NCI-H82 (cell line): ENCODE measurements around the gene MIB2.

Experiments used
- DNase-seq: peaks from one replicate; lab custom pipeline; 2025; lab: John Stamatoyannopoulos, UW

MIB2 gene

DNA sequence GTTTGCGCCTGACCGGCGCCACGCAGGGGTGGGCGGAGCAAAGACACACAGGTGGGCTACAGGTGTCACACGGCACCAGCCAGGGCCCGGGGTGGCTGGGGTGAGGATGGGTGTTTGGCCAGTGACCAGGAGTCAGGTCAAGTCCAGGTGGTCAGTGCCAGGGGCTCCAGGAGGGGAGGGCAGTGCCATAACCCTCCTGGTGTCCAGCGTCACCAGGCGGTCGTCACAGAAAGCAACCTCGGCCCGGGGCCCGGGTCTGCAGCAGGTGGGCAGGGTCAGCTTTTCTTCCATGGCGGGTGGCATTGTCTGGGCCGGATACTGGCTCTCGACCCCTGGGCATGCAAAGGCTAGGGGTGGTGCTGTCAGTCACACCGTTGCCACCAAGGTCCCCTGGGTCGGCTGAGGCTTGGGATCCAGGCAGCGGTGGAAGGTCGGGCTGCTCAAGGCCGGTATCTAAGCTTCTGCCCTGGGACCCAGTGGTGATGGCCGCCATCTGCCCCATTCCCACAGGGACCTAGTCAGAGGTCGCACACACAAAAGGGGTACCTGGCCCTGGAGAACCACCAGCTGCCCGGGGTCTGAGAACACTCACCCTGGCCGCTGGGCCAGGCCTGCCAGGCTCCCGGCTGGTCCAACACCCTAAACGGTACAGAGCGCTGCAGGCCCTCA is 17.1 kb upstream of the MIB2 start:
- DNase-seq = no peak

DNA sequence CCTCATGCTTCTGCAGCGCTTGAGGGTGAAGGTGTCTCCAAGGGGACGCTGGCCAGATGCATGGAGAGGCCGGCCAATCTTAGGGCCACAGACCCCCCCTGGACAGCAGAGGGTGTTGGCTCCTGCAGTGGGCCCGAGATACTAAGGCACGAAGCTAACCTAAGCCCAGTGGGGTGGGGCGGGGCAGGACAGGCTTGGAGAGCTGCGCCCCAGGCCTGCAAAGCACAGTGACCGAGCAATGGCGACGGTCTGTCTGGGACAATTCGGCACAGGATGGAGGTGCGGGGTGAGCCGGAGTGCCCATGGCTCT is 16.6 kb upstream of the MIB2 start:
- DNase-seq = no peak

DNA sequence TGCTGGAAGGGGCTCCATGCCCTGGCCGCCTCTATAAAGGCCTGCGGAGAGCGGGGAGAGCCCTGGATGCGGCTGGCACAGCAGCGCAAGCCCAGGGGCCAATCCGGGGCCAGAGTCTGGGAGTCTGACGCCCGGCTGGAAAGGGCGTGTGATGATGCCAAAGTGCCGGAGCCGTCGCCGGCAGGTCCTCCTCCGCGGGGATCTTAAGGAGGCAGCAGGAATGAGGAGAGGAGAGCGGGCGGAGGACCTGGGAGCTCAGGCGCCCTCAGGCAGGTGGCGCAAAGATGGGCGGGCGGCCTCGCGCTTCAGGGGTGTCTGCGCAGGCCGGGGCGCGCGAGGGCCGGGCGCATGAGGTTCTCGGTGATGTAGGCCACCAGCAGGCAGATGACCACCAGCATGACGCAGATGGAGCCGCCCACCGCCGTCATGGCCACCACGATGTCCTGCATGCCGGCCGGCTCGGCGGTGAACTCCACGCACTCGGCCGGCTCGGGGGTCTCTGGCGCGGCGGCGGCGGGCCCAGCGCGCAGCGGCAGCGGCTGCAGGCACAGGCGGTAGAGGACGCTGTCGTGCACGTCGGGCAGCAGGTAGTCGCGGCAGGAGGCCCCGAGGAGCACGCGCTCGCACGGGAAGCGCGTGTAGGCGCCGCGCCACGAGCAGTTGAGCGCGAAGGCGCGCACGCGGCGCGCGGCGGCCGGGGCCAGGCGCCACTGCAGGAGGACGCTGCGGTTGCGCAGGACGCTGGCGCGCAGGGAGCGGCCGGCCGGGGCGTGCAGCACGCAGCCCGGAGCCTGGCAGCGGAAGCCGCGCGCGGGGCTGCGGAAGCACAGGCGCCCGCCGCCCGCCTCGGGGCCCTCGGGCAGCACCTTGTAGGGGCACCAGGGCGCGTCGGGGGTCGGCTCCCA is 16.0 kb upstream of the MIB2 start:
- DNase-seq = peak; percentile 61

DNA sequence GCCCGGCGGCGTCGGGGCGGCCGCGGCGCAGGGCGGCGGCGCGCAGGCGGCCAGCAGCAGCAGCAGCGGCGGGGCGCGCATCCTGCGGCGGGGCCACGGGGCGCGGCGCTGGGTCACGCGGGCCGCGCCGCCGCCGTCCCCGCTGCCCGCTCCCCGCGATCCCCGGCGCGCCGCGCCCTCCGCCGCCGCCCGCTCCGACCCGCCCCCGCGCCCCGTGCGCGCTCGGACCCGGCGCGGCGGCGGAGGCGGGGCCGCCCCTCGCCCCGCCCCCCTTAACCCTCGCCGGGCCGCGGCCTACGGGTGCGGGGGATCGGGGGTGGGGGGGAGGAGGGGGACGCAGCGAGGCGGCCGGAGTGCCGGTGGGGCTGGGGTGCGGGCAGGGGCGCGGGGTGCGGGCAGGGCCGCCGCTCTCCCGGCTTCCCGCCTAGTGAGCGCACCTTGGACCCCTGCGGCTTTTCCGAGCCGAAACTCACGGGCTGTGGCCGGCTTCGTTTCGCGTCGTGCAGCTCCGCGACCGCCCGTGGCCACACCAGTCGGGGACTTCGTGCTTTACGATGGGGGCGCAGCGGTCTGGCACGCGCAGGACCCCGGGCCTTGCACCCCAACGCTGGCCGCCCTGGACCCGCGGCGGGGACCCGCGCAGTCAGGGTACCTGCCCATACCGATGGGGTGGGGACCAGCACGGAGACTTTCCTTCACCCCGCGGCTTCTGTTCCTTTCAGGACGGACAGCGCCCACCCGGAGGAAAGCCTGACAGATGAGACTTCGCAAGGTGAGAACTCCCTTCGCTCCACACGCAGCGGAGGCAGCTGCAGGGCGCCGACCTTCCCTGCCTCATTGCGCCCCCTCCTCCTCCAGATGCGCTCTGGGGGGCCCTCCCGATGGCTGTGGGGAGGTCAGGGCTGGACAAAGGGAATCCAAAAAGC is 15.1 kb upstream of the MIB2 start, which contains the start of gene FNDC10:
TSS of gene FNDC10 (minus strand) at position 201 of the 926 bp plus-strand sequence. CDS start at position 81, 120 bp downstream.
- peak; percentile 49 for DNase-seq

DNA sequence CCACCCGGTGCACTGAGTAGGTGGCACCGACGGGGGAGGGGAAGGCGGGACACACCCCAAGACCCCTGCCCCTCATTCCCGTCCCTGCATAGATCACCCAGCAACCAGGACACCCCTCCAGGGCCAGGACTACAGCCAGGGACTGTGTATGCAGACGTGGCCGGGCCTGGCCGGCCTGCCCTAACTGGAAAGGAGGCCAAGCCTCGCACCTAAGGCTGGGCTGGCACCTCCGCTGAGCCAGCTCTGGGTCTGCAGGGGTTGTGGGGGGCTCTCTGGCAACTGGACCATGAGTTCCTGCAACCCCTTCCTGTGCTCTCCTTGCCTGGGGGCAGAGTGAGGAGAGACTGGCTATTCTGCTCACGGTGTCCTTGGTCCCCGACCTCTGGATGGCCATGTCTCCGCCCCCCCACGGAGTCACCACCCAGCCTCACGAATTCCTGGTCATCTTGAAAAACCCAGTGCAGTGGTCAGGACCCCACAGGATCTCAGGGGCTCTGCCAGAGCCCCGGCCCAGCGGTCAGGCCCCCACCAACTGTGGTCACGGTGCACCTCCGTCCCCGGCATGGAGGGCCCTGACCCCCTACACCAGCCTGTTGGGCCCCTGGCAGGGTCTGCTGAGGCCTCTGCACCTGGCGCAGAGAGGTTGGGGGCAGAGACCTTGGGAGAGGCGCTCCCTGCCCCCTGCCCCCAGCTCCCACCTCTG is 14.3 kb upstream of the MIB2 start:
- DNase-seq = no peak

DNA sequence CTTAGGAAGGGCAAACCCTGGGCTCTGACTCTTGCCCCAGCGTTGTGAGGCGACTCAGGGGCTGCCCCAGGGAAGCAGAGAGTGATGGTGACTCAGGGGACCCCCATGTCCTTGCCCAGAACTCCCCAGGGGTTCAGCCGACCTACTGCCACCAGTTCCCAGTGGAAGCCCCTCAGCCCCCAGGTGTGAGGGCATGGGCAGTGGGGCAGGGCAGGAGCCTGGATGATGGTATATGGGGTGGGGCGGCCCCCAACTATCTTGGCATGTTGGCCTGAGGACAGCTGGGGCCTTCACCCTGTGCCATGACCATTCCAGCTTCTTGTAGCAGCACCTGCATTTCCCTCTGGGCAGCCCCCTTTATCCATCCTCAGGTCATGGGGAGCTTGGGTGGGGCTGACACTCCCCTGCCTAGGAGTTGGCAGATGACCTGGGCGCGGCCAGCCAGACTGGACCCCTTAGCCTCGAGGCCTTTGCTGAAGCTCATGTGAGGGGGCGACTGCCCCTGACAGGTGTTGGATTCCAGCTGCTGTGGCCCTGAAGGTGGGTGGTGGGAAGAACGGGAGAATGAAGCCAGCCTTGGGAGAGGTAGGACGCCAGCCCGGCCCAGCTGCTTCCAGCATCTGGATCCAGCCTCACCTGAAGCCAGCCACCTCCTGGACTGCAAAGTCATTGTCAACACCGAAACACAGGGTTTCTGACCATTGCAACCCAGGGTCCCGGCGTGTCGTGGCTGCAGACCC is 13.6 kb upstream of the MIB2 start:
- no peak for DNase-seq

DNA sequence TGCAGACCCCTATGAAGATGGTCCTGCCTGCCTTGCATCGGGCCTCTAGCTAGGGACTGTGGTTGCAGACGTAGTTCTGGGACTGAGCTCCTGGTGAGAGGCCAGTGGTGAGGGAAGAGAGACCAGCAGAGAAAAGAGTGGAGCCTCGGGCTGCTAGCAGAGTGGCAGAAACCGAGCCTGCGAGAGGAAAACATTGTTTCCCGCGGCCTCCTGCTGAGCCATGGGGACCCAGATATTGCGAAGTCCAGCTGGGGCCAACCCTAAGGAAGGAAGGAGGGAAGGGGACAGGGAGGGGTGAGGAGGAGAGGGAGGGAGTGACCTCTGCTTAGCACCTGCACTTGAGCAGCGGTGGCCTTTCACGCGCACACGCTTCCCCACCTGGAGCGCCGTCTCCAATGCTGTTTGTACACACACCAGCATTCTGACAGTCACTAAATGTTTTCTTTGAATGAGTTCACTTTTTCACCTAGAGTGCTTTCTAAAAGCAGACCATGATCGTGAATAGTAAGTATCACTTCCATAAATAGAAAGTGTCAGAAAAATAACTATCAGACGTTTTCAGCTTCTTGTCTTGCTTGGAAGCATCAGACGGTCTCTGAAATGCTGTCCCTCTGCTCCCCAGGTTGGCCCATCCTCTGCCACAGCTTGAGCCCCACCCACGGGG is 12.9 kb upstream of the MIB2 start:
- no peak for DNase-seq

DNA sequence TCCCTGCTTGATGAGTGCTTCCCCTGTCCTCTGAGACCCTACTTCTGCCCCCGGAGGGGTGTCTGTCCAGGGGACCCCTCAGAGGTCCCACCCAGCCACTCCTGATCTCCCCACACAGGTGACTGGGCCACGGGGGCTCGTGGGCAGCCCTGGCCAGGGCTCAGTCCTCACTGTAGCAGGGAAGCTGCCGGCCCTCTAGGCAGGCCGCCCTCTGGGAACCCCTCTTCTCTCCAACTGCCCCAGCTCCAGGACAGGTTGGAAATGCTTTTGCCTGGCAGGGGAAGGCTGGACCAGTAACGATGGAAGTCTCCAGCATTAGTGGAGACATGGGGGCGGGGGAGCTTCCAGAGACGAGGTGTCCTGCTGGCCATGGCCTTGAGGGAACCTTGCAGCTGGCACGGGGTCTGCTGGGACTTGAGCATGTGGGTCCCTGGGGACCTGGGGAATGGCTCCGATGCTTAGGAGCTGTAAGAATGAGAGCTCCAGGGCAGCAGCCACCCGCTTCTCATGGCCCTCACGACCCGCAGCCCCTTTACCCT is 12.3 kb upstream of the MIB2 start:
- peak; percentile 85 for DNase-seq

DNA sequence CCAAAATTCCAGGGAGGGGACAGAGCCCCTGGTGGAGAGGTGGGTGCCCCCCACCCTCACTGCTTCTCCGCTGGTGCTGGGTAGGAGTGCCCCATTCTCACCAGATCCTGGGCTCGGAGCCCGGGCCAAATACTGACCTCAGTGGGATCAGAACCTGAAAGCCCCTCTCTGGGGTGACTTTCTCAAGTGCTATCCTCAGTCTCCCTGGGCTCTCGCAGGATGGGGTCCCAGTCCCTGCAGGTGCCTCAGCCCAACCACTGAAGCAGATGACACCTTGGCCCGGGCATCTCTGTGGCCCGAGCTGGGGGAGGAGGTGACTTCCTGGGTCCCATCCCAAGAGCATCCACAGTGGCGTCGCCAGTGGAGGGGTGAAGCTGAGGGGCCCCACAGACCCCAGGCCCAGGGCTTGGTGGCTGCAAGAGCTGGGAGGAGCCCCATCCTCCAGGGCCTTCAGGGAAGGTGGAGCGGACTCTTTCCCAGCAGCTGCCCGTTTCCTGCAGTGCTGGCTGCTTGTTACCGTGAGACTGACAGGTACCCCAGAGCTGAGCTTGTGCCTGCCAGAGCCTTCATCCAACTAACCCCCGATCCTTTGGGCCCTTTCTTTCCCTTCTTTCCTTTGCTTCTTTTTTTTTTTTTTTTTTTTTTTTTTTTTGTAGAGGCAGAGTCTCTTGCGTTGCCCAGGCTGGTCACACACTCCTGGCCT is 11.5 kb upstream of the MIB2 start:
- DNase-seq = no peak

DNA sequence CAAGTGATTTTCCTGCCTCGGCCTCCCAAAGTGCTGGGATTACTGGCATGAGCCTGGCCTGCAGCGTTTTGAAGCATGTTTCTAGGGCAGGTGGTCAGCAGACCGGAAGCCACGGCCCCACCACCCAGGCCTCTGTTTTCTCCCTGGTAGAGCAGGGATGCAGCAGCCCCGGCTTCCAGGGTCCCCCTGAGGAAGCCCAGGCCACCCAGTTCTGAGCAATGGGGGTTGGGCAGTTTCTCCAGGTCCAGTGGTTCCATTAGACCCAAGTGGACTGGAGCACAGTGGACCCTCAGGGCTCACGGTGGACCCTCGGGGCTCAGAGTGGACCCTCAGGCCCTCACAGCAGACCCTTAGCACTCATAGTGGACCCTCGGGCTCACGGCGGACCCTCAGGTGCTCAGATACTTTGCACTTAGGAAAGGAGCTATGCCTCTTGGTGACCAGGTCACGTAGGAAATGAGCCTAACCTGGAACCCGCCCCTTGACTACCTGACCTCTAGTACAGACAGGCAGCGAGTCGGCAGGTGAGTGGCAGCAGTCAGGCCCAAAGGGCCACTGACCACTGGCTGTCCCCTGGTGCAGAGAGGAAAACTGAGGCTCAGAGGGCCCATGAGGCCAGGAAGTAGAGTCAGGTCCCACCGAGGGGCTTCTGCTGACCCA is 10.8 kb upstream of the MIB2 start:
- no peak for DNase-seq

DNA sequence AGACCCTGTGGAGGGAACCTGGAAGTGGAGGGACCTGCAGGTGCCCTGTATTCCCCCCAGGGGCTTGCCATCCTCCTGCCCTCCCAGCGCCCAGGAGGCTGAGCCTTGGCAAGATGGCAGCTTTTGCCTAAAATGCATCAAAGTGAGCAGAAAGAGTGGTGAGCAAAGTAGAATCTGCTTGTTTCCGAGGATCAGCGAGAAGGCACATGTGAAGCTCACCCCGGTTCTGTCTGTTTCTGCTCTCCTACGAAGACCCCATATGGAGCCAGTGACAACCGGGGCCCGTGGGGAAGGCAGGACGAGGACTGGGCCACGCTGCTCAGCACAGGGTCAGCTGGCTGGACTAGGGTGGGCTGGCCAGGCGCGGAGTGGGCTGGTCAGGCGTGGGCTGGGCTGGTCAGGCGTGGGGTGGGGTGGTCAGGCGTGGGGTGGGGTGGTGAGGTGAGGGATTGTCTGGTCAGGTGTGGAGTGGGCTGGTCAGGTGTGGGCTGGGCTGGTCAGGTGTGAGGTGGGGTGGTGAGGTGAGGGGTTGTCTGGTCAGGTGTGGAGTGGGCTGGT is 10.2 kb upstream of the MIB2 start:
- no peak for DNase-seq

DNA sequence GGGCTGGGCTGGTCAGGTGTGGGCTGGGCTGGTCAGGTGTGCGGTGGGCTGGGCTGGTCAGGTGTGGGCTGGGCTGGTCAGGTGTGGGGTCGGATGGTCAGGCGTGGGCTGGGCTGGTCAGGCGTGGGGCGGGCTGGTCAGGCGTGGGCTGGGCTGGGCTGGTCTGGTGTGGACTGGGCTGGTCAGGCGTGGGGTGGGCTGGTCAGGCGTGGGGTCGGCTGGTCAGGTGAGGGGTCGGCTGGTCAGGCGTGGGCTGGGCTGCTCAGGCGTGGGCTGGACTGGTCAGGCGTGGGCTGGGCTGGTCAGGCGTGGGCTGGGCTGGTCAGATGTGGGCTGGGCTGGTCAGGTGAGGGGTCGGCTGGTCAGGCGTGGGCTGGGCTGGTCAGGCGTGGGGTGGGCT is 9.6 kb upstream of the MIB2 start:
- DNase-seq = no peak

DNA sequence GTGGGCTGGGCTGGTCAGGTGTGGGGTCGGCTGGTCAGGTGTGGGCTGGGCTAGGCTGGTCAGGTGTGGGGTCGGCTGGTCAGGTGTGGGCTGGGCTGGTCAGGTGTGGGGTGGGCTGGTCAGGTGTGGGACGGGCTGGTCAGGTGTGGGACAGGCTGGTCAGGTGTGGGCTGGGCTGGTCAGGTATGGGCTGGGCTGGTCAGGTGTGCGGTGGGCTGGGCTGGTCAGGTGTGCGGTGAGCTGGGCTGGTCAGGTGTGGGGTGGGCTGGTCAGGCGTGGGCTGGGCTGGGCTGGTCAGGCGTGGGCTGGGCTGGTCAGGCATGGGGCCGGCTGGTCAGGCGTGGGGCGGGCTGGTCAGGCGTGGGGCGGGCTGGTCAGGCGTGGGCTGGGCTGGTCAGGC is 9.1 kb upstream of the MIB2 start:
- no peak for DNase-seq

DNA sequence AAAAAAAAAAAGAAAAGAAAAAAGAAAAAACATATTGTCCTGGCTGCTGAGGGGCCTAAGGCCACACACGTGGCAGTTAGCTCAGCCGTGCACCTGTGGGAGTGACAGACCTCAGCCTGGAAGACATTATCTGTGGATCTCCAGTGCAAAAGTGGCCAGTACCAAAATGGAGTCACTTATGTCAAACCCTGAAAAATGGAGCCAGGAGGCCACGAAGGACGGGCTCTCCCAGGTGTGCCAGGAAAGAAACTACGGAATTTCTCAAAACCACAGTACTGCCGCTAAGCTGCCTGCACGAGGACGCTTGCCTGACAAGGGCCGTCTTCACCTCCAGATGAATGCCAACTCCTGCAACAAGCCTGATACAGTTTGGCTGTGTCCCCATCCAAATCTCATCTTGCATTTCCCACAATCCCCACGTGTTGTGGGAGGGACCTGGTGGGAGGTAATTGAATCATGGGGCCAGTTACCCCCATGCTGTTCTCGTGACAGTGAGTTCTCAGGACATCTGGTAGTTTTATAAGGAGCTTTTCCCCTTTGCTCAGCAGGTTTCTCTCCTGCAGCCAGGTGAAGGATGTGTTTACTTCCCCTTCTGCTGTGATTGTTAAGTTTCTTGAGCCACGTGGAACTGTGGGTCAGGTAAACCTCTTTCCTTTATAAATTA is 5.3 kb upstream of the MIB2 start:
- DNase-seq = peak; percentile 85

DNA sequence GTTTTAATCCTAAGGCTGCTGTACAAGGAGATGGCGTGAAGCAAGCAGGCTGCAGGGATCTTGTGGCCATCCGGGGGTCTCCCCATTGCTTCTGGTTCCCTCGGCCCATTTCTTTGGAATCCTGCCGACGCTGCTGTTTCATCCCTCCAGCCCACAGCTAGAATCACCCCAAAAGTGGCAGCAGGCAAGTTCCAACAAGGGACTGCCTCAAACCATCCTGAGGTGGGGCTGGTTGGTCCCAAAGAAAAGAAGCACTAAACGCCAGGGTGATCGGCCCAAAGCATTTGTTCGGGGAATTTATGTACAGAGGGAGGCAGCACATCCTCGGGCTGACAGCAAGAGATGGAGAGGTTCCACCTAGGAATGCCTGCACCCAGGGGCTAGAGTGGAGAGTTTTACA is 4.5 kb upstream of the MIB2 start:
- no peak for DNase-seq

DNA sequence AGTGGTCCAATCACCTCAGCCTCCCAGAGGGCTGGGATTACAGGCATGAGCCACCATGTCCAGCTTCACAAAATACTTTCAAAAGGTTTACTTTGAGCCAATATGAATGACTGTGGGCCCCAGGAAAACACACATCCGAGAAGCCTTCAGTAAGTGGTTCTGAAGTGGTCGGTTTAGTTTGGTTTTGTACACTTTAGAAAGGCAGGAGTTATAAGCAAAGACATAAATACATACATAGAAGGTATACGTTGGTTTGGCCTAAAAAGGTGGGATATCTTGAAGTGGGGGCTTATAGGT is 3.2 kb upstream of the MIB2 start:
- no peak for DNase-seq

DNA sequence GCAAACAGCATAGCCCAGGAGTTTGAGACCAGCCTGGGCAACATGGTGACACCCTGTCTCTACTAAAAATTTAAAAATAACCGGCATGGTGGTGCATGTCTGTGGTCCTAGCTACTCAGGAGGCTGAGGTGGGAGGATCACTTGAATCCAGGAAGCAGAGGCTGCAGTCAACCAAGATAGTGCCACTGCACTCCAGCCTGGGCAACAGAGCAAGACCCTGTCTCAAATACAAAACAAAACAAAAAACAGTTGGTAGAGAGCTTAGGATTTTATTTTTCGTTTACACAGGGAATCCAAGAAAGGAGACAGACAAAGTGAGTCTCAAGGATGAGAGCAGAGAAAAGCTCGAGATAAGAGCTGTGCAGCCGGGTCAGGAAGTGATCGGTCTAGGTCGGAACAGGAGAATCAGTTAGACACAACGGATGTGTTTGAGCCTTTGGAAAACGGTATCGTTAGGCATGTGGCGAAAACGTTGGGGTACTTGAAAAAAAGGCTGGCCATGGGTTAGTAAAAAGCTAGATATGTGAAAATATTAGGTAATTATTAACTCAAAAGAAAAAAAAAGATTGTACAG is 1.7 kb upstream of the MIB2 start:
- no peak for DNase-seq
